Measurements from ENCODE around the gene PLXNA2. TPM values are rescaled to one million over a fixed set of nuclear protein-coding genes. Genes with fewer than 3 reads are reported as not detected.

PLXNA2 gene, protein sequence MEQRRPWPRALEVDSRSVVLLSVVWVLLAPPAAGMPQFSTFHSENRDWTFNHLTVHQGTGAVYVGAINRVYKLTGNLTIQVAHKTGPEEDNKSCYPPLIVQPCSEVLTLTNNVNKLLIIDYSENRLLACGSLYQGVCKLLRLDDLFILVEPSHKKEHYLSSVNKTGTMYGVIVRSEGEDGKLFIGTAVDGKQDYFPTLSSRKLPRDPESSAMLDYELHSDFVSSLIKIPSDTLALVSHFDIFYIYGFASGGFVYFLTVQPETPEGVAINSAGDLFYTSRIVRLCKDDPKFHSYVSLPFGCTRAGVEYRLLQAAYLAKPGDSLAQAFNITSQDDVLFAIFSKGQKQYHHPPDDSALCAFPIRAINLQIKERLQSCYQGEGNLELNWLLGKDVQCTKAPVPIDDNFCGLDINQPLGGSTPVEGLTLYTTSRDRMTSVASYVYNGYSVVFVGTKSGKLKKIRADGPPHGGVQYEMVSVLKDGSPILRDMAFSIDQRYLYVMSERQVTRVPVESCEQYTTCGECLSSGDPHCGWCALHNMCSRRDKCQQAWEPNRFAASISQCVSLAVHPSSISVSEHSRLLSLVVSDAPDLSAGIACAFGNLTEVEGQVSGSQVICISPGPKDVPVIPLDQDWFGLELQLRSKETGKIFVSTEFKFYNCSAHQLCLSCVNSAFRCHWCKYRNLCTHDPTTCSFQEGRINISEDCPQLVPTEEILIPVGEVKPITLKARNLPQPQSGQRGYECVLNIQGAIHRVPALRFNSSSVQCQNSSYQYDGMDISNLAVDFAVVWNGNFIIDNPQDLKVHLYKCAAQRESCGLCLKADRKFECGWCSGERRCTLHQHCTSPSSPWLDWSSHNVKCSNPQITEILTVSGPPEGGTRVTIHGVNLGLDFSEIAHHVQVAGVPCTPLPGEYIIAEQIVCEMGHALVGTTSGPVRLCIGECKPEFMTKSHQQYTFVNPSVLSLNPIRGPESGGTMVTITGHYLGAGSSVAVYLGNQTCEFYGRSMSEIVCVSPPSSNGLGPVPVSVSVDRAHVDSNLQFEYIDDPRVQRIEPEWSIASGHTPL (N-terminal part only)
- total RNA-seq (17.8 TPM), polyA plus RNA-seq (ENCODE audit: insufficient read depth in 1 of 8, insufficient read length in 8 of 8, low replicate concordance in 1 of 8) (10 to 100 TPM; 28.7 to 43.3 (median 35.6) TPM)
- long read RNA-seq, donor 1, partial matches to known transcripts, result 0 of 2 reads
- long read RNA-seq, donor 1, other reads (novel, unspliced or antisense), result 0 of 2 reads
- long read RNA-seq, donor 2, result 0 reads
- long read RNA-seq, donor 3, partial matches to known transcripts, result 0 of 1 reads
- long read RNA-seq, donor 3, other reads (novel, unspliced or antisense), result 0 of 1 reads
- long read RNA-seq, donor 4, partial matches to known transcripts, result 34 of 37 reads
- long read RNA-seq, donor 4, other reads (novel, unspliced or antisense), result 0 of 37 reads
- long read RNA-seq, donor 5, transcript PLXNA2-205 (3 exons, 2,860 nt), result major isoform, 5 of 20 reads
- long read RNA-seq, donor 5, partial matches to known transcripts, result 15 of 20 reads
- long read RNA-seq, donor 5, other reads (novel, unspliced or antisense), result 0 of 20 reads
- long read RNA-seq, donor 6, partial matches to known transcripts, result 7 of 7 reads
- long read RNA-seq, donor 6, other reads (novel, unspliced or antisense), result 0 of 7 reads
- long read RNA-seq, donor 7, partial matches to known transcripts, result 8 of 11 reads
- long read RNA-seq, donor 7, other reads (novel, unspliced or antisense), result 0 of 11 reads
- long read RNA-seq, donor 8, partial matches to known transcripts, result 7 of 8 reads
- long read RNA-seq, donor 8, other reads (novel, unspliced or antisense), result 0 of 8 reads
- long read RNA-seq, donor 9, result 0 reads
- long read RNA-seq, donor 10, partial matches to known transcripts, result 10 of 14 reads
- long read RNA-seq, donor 10, other reads (novel, unspliced or antisense), result 0 of 14 reads
- long read RNA-seq, donor 11, partial matches to known transcripts, result 9 of 9 reads
- long read RNA-seq, donor 11, other reads (novel, unspliced or antisense), result 0 of 9 reads

- Histone ChIP-seq H3K27ac (ENCODE audit: low read length) (peak within 1 kb of the TSS; percentile 90), H3K4me3 (ENCODE audit: low read length) (peak within 1 kb of the TSS; percentile 83), H3K36me3 (ENCODE audit: control insufficient read depth, insufficient read depth, low read length) (peaks cover 9% of the 10 kb centered on the region), H3K4me1 (ENCODE audit: control insufficient read depth, insufficient read depth, low read length) (peaks cover 57% of the 10 kb centered on the region), H3K27me3 (ENCODE audit: control insufficient read depth, insufficient read depth, low read length) (peaks cover 19% of the 10 kb centered on the region), H3K9me3 (replicated peaks; ENCODE audit: control insufficient read depth, low read depth, low read length) (no peaks in the 10 kb centered on the region)
- DNase-seq, result peak; percentile 84
- under 1% methylated on average over 71 of the region's 78 CpGs for WGBS (ENCODE audit: insufficient coverage)
Observed at GRCh38 chr1:208243967-208244916, at the start of gene PLXNA2. TSS of gene PLXNA2 (minus strand) at chr1:208244384. CDS start at chr1:208217922, 26,462 bp downstream.

DNA sequence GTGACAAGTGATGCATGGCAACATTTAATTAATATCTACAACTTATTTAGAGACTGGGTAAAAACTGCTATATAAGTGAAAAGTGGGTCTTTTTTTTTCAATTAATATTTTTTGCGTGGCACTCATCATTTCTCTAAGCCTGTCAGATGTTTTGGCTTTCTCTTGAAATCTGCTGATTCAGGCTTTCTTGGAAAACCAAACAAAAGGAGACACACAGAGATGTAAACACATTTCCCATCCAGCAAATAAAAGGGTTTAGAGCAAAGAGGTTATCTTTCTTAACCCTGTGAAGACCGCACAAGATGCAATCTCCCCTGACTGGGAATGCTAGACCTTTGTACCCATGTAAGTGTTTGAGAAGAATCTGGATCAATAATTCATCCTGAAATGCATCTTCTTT, 48.7 kb upstream of the PLXNA2 start:
- H3K27ac ChIP-seq (ENCODE audit: low read length), result no peak overlapping the region
- H3K9me3 ChIP-seq (replicated peaks; ENCODE audit: control insufficient read depth, low read depth, low read length), result no peaks in the 10 kb centered on the region
- peaks cover 2% of the 10 kb centered on the region for H3K27me3 ChIP-seq (ENCODE audit: control insufficient read depth, insufficient read depth, low read length)
- no peaks in the 10 kb centered on the region for H3K4me1 ChIP-seq (ENCODE audit: control insufficient read depth, insufficient read depth, low read length)
- no CpG with 5 or more reads among the region's 2 CpGs for WGBS (ENCODE audit: insufficient coverage)
- no peak overlapping the region for H3K4me3 ChIP-seq (ENCODE audit: low read length)
- H3K36me3 ChIP-seq (ENCODE audit: control insufficient read depth, insufficient read depth, low read length), result no peaks in the 10 kb centered on the region
- no peak for DNase-seq

GRCh38 chr1:208291923-208292711, 47.9 kb upstream of the PLXNA2 start:
- 100% methylated on average over 1 of the region's 4 CpGs for WGBS (ENCODE audit: insufficient coverage)
- Histone ChIP-seq H3K27ac (ENCODE audit: low read length) (no peak overlapping the region), H3K4me3 (ENCODE audit: low read length) (no peak overlapping the region), H3K4me1 (ENCODE audit: control insufficient read depth, insufficient read depth, low read length) (no peaks in the 10 kb centered on the region), H3K9me3 (replicated peaks; ENCODE audit: control insufficient read depth, low read depth, low read length) (no peaks in the 10 kb centered on the region), H3K36me3 (ENCODE audit: control insufficient read depth, insufficient read depth, low read length) (no peaks in the 10 kb centered on the region), H3K27me3 (ENCODE audit: control insufficient read depth, insufficient read depth, low read length) (peaks cover 2% of the 10 kb centered on the region)
- no peak for DNase-seq

DNA sequence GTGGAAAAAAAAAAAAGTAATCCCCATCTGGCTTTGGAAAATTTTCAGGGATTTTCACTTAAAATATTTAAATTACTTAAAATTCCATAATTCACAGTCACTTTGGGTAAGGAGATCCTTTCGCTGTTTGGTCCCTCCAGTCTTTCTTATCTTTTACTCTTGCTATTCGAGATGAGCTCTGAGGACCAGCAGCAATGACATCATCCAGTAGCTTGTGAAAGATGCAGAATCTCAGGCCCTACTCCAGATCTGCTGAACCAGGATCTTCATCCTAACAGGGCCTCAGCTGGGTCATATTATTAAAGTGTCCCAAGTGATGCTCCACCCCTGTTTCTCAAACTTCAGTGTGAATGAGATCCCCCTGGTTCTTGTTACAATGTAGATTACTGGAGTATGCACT, 46.9 kb upstream of the PLXNA2 start:
- Histone ChIP-seq H3K27me3 (ENCODE audit: control insufficient read depth, insufficient read depth, low read length) (peaks cover under 1% of the 10 kb centered on the region), H3K36me3 (ENCODE audit: control insufficient read depth, insufficient read depth, low read length) (no peaks in the 10 kb centered on the region), H3K4me1 (ENCODE audit: control insufficient read depth, insufficient read depth, low read length) (no peaks in the 10 kb centered on the region), H3K4me3 (ENCODE audit: low read length) (no peak overlapping the region), H3K9me3 (replicated peaks; ENCODE audit: control insufficient read depth, low read depth, low read length) (no peaks in the 10 kb centered on the region), H3K27ac (ENCODE audit: low read length) (no peak overlapping the region)
- WGBS (ENCODE audit: insufficient coverage), result no CpG with 5 or more reads among the region's 2 CpGs
- no peak for DNase-seq

DNA sequence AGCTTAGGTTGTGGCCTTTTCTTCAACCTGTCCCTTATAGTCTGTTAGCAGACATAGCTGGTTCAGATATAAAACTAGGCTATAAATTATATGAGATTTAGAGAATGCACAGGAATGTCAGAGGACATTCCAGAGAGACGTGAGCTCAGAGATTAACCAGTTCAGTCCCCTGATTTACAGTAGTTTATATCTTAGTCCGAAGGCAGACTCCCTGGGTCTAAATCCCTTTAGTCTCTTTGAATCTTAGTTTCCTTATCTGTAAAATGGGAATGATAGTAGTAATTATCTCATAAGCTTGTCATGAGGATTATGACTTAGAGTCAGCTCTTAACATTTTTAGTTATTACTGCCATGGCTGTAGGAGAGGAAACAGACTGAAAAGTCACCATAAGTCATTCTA, 45.5 kb upstream of the PLXNA2 start:
- Histone ChIP-seq H3K36me3 (ENCODE audit: control insufficient read depth, insufficient read depth, low read length) (no peaks in the 10 kb centered on the region), H3K27me3 (ENCODE audit: control insufficient read depth, insufficient read depth, low read length) (no peaks in the 10 kb centered on the region), H3K4me3 (ENCODE audit: low read length) (no peak overlapping the region), H3K4me1 (ENCODE audit: control insufficient read depth, insufficient read depth, low read length) (no peaks in the 10 kb centered on the region), H3K27ac (ENCODE audit: low read length) (no peak overlapping the region), H3K9me3 (replicated peaks; ENCODE audit: control insufficient read depth, low read depth, low read length) (no peaks in the 10 kb centered on the region)
- no peak for DNase-seq
- WGBS (ENCODE audit: insufficient coverage), result no CpG with 5 or more reads among the region's 2 CpGs

DNA sequence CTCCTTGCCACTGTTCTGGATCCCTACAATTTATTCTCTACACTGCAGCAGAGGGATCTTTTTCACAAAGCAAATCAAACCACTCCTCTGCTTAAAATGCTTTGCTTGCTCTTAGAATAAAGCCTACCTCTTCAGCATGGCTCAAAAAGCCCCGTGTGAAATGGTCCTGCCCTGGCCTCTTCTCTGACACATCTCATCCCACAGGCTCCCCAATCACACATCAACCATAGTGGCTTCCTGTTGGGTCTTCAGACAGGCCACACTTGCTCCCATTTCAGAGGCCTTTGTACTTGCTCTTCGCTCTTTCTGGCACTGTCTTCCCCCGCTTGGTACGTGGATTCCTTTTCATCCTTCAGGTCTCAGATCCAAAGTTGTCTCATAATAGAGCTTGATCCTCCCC, 44.3 kb upstream of the PLXNA2 start:
- DNase-seq, result no peak
- no peak overlapping the region for H3K4me3 ChIP-seq (ENCODE audit: low read length)
- no peaks in the 10 kb centered on the region for H3K4me1 ChIP-seq (ENCODE audit: control insufficient read depth, insufficient read depth, low read length)
- H3K36me3 ChIP-seq (ENCODE audit: control insufficient read depth, insufficient read depth, low read length), result no peaks in the 10 kb centered on the region
- H3K27me3 ChIP-seq (ENCODE audit: control insufficient read depth, insufficient read depth, low read length), result no peaks in the 10 kb centered on the region
- no peak overlapping the region for H3K27ac ChIP-seq (ENCODE audit: low read length)
- no peaks in the 10 kb centered on the region for H3K9me3 ChIP-seq (replicated peaks; ENCODE audit: control insufficient read depth, low read depth, low read length)
- WGBS (ENCODE audit: insufficient coverage), result 91% methylated on average over 4 of the region's 4 CpGs

DNA sequence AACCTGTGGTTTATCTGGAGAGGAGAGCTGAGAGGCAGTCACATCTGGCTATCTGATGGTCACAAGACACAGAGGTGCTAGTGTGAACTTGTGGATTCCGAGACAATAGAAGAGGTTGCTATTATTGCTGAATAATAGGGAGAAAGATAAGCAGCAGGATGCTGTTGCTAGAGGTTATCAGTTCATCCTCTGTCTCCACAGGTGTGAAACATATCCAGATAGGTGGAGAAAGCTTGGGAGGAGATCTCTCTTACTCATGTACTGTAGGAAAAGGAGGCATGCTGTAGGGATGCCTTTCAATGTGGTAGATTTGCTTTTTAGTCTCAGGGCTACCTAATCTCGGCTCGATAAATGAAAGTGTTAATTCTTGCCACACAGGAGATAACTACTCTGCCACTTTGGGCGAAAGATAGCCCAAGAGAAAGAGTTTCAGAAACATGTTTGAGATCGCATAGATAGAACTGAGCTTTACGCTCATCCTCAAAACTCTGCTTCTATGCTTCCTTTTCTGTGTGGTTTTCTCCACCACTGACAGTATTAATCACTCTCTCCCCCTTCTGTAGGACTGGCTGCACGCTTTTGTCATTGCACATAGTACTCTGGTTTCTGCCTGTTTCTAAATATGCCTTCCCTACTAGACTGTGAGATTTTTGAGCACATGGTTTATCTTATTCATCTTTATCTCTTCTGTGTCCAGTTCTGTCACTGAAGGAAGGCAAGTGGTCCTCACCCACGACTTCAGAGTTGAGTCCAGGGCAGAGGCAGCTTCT, 36.7 kb upstream of the PLXNA2 start:
- no peaks in the 10 kb centered on the region for H3K36me3 ChIP-seq (ENCODE audit: control insufficient read depth, insufficient read depth, low read length)
- H3K27me3 ChIP-seq (ENCODE audit: control insufficient read depth, insufficient read depth, low read length), result peaks cover 2% of the 10 kb centered on the region
- no peaks in the 10 kb centered on the region for H3K9me3 ChIP-seq (replicated peaks; ENCODE audit: control insufficient read depth, low read depth, low read length)
- WGBS (ENCODE audit: insufficient coverage), result 80% methylated on average over 6 of the region's 8 CpGs
- H3K4me3 ChIP-seq (ENCODE audit: low read length), result no peak overlapping the region
- H3K27ac ChIP-seq (ENCODE audit: low read length), result no peak overlapping the region
- H3K4me1 ChIP-seq (ENCODE audit: control insufficient read depth, insufficient read depth, low read length), result peaks cover 8% of the 10 kb centered on the region
- no peak for DNase-seq

Measured in muscle of leg (tissue), 16 donors.